SK-N-SH (cell line): ENCODE data around the gene CLMN. TPM values are rescaled to one million over a fixed set of nuclear protein-coding genes. Genes with fewer than 3 reads are reported as not detected.

Experiments
- CTCF ChIA-PET: fragments of 300-600, 350-600 bp; formaldehyde crosslinking; extraction: SDS; loops from one replicate; lab custom pipeline; 2021; lab: Yijun Ruan, JAX
- POLR2A ChIA-PET: fragments of 350-600 bp; sonication (Branson Sonifier 250); formaldehyde crosslinking; extraction: SDS; loops from one replicate; lab custom pipeline; 2020; ENCODE audit warnings: antibody characterized with exemption, inconsistent platforms; lab: Yijun Ruan, JAX
- DNase-seq: peaks from one replicate; pipeline ENCODE4 v3.0.0; 2012
- H2AFZ ChIP-seq: fragments of 200-600 bp; sonication (generic); 2 replicates; pipeline ENCODE4 v1.8.1; 2016; ENCODE audit warnings: antibody characterized with exemption, mild to moderate bottlenecking, low read depth
- H3F3A ChIP-seq: fragments of 200-600 bp; sonication (generic); replicated peaks from 2 replicates; pipeline ENCODE3; 2016; ENCODE audit warnings: antibody characterized with exemption, mild to moderate bottlenecking; ENCODE audit not compliant: insufficient read depth
- H3K27ac ChIP-seq, 2 experiments: fragments of 200-500 bp in 1 of 2; fragments of 200-600 bp in 1 of 2; sonication (Bioruptor generic) in 1 of 2; sonication (generic), shearing (Covaris generic) in 1 of 2; 2 replicates each; pipeline versions ENCODE4 v1.5.1 to v1.6.1; 2014 to 2016; ENCODE audit warnings: low read depth in 2 of 2, inconsistent platforms in 1 of 2, low read length in 1 of 2, mild to moderate bottlenecking in 1 of 2, mixed read lengths in 1 of 2
- H3K27me3 ChIP-seq: fragments of 200-600 bp; sonication (generic), shearing (Covaris generic); 2 replicates; pipeline ENCODE4 v1.6.1; 2016; ENCODE audit warnings: mixed run types; ENCODE audit not compliant: insufficient read depth
- H3K36me3 ChIP-seq, 2 experiments: fragments of 200-500 bp in 1 of 2; fragments of 200-600 bp in 1 of 2; sonication (Bioruptor generic) in 1 of 2; sonication (generic) in 1 of 2; replicated peaks in 1 of 2; 2 replicates each; pipeline versions ENCODE3 to v1.5.1; 2014 to 2016; ENCODE audit warnings: low read length in 1 of 2, mild to moderate bottlenecking in 1 of 2; ENCODE audit not compliant: insufficient read depth in 2 of 2, control insufficient read depth in 1 of 2
- H3K4me1 ChIP-seq, 2 experiments: fragments of 200-500 bp in 1 of 2; fragments of 200-600 bp in 1 of 2; sonication (Bioruptor generic) in 1 of 2; sonication (generic), shearing (Covaris generic) in 1 of 2; 2 replicates each; pipeline versions ENCODE4 v1.5.1 to v1.6.1; 2014 to 2016; ENCODE audit warnings: low read depth in 1 of 2, low read length in 1 of 2, mixed run types in 1 of 2; ENCODE audit not compliant: insufficient read depth in 2 of 2, control insufficient read depth in 1 of 2
- H3K4me2 ChIP-seq: fragments of 200-600 bp; sonication (generic), shearing (Covaris generic); 2 replicates; pipeline ENCODE4 v1.6.1; 2017; ENCODE audit warnings: mixed run types
- H3K4me3 ChIP-seq, 2 experiments: fragments of 200-500 bp in 1 of 2; fragments of 200-600 bp in 1 of 2; sonication (Bioruptor generic) in 1 of 2; sonication (generic), shearing (Covaris generic) in 1 of 2; 2 replicates each; pipeline versions ENCODE4 v1.5.1 to v1.8.1; 2014 to 2016; ENCODE audit warnings: low read depth in 2 of 2, inconsistent platforms in 1 of 2, low read length in 1 of 2, mild to moderate bottlenecking in 1 of 2, mixed read lengths in 1 of 2, moderate library complexity in 1 of 2
- H3K79me2 ChIP-seq: fragments of 200-600 bp; sonication (generic); 2 replicates; pipeline ENCODE4 v1.8.1; 2017; ENCODE audit warnings: mild to moderate bottlenecking; ENCODE audit not compliant: insufficient read depth
- H3K9ac ChIP-seq: fragments of 200-600 bp; sonication (generic); 2 replicates; pipeline ENCODE4 v1.6.1; 2017; ENCODE audit warnings: mixed run types
- H3K9me2 ChIP-seq: fragments of 200-600 bp; sonication (generic); 2 replicates; pipeline ENCODE4 v1.6.1; 2017; ENCODE audit warnings: mixed run types
- H3K9me3 ChIP-seq: fragments of 200-600 bp; sonication (generic); 2 replicates; pipeline ENCODE4 v1.6.1; 2017; ENCODE audit warnings: mixed run types, mild to moderate bottlenecking, moderate library complexity
- H4K20me1 ChIP-seq: fragments of 200-600 bp; sonication (generic); 2 replicates; pipeline ENCODE4 v1.6.1; 2017; ENCODE audit warnings: mild to moderate bottlenecking, mixed run types; ENCODE audit not compliant: insufficient read depth
- IRF3 ChIP-seq: fragments of 150-350 bp; IDR thresholded peaks from 2 replicates; pipeline ENCODE4 v1.6.1; 2016; ENCODE audit warnings: mild to moderate bottlenecking, low read depth, low read length
- NFIC ChIP-seq: IDR thresholded peaks from 2 replicates; pipeline ENCODE4 v1.4.0; 2012; ENCODE audit warnings: borderline replicate concordance
- RCOR1 ChIP-seq: fragments of 150-350 bp; IDR thresholded peaks from 2 replicates; pipeline ENCODE4 v1.6.1; 2017; ENCODE audit warnings: antibody characterized with exemption, low read length
- TAF1 ChIP-seq: IDR thresholded peaks from 2 replicates; pipeline ENCODE4 v1.6.1; 2012; ENCODE audit warnings: low read depth, mild to moderate bottlenecking, low read length, moderate library complexity, borderline replicate concordance
- TCF12 ChIP-seq: IDR thresholded peaks from 2 replicates; pipeline ENCODE4 v1.4.0; 2012
- USF2 ChIP-seq: fragments of 150-350 bp; IDR thresholded peaks from 2 replicates; pipeline ENCODE4 v1.6.1; 2017; ENCODE audit warnings: antibody characterized with exemption, low read length, low read depth, borderline replicate concordance
- YY1 ChIP-seq: IDR thresholded peaks from 2 replicates; pipeline ENCODE4 v1.4.0; 2012; ENCODE audit warnings: low read depth, mild to moderate bottlenecking
- WGBS: methylation state at CpG from one replicate; pipeline ENCODE4 v1.1.6; 2017; ENCODE audit warnings: low lambda C conversion rate; 5-methylcytosine and 5-hydroxymethylcytosine counted together
- polyA plus RNA-seq, 3 experiments: library from polyadenylated mRNA; depleted of rRNA; stranded (reverse); fragments of >200 nt; gene quantifications; 2 replicates each; pipeline ENCODE4 v1.2.3, GENCODE V29; 2012
- TF ChIP-seq, protein P1 (sequence below): IDR thresholded peaks from 2 replicates; pipeline ENCODE4 v1.4.0; 2012; ENCODE audit warnings: low read depth, borderline replicate concordance
- TF ChIP-seq, protein P2 (sequence below): fragments of 200-600 bp; sonication (generic); IDR thresholded peaks from 2 replicates; pipeline ENCODE4 v1.6.1; 2017; ENCODE audit warnings: antibody characterized with exemption, mild to moderate bottlenecking, moderate library complexity

Gene CLMN
- polyA plus RNA-seq, 1 of the 3 experiments (the other 2 are of a cell fraction): 1.4 TPM

DNA sequence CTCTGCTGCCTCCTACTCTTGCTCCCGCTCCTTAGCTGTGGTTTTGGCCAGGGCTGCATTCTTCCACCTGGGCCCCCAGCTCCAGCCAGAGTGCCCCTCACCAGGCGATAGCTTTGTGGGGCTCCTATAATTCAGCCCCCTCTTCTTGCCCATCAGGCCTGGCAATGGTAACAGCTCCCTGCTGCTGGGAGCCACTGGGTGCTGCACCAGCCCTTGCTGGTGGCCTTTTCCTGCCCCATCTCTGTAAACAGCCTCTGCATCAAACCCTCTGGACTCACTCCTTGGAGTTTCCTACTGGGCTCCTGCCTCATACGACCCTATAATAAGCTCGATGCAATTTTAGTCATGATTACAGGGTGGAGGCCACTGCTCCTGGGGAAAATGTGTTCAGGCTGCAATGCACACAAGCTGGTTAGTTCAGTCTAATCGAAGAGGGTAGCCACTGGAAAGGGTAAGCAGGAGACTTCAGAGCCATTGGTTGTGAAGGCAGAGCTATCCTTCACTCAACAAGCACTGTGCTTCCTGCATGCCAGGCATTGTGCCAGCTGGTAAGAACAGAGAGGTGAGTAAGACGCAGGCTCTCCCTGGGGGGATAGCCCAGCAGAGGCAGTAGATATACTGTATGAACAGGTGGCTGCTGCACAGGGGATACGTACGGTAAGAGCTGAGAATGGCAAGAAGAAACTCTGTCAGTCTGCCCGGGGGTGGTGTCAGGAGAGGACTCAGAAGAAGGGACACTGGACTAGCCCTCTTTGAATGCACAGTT, 24.7 kb downstream of the CLMN start:
- no peaks in the 10 kb centered on the region for H4K20me1 ChIP-seq
- TF ChIP-seq, protein P1, sequence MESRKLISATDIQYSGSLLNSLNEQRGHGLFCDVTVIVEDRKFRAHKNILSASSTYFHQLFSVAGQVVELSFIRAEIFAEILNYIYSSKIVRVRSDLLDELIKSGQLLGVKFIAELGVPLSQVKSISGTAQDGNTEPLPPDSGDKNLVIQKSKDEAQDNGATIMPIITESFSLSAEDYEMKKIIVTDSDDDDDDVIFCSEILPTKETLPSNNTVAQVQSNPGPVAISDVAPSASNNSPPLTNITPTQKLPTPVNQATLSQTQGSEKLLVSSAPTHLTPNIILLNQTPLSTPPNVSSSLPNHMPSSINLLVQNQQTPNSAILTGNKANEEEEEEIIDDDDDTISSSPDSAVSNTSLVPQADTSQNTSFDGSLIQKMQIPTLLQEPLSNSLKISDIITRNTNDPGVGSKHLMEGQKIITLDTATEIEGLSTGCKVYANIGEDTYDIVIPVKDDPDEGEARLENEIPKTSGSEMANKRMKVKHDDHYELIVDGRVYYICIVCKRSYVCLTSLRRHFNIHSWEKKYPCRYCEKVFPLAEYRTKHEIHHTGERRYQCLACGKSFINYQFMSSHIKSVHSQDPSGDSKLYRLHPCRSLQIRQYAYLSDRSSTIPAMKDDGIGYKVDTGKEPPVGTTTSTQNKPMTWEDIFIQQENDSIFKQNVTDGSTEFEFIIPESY: no peak
- TF ChIP-seq NFIC: peak; percentile 21; the same call in 1 of the 2 replicates
- H3F3A ChIP-seq: no peaks in the 10 kb centered on the region
- no peak overlapping the region for H2AFZ ChIP-seq
- DNase-seq: no peak
- ChIA-PET POLR2A (no interaction called here), CTCF (no interaction called here)
- peaks cover 9 to 21% of the 10 kb centered on the region in 2 experiments; a peak in 2 of 4 replicates for H3K4me1 ChIP-seq
- H3K4me2 ChIP-seq: no peak overlapping the region
- no peak overlapping the region for H3K4me3 ChIP-seq
- no peaks in the 10 kb centered on the region for H3K27me3 ChIP-seq
- 65% methylated on average over 8 of the region's 9 CpGs for WGBS
- H3K9ac ChIP-seq: no peak overlapping the region
- no peaks in the 10 kb centered on the region for H3K9me2 ChIP-seq
- H3K27ac ChIP-seq: no peak overlapping the region
- no peaks in the 10 kb centered on the region for H3K9me3 ChIP-seq
- H3K79me2 ChIP-seq: no peaks in the 10 kb centered on the region
- no peaks in the 10 kb centered on the region for H3K36me3 ChIP-seq

- DNase-seq: no peak
- H3K9me2 ChIP-seq: no peaks in the 10 kb centered on the region
- WGBS: 96% methylated on average over 7 of the region's 7 CpGs
- no peaks in the 10 kb centered on the region for H3K79me2 ChIP-seq
- ChIA-PET POLR2A (no interaction called here), CTCF (no interaction called here)
- TF ChIP-seq TAF1 (no peak), USF2 (no peak), IRF3 (no peak), YY1 (no peak), RCOR1 (no peak), TCF12 (no peak)
- TF ChIP-seq, protein P2, sequence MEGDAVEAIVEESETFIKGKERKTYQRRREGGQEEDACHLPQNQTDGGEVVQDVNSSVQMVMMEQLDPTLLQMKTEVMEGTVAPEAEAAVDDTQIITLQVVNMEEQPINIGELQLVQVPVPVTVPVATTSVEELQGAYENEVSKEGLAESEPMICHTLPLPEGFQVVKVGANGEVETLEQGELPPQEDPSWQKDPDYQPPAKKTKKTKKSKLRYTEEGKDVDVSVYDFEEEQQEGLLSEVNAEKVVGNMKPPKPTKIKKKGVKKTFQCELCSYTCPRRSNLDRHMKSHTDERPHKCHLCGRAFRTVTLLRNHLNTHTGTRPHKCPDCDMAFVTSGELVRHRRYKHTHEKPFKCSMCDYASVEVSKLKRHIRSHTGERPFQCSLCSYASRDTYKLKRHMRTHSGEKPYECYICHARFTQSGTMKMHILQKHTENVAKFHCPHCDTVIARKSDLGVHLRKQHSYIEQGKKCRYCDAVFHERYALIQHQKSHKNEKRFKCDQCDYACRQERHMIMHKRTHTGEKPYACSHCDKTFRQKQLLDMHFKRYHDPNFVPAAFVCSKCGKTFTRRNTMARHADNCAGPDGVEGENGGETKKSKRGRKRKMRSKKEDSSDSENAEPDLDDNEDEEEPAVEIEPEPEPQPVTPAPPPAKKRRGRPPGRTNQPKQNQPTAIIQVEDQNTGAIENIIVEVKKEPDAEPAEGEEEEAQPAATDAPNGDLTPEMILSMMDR: no peak
- H3K4me2 ChIP-seq: no peak overlapping the region
- no peak overlapping the region for H3K9ac ChIP-seq
- no peak overlapping the region for H2AFZ ChIP-seq
- no peak overlapping the region for H3K4me3 ChIP-seq
- H3K27me3 ChIP-seq: no peaks in the 10 kb centered on the region
- no peaks in the 10 kb centered on the region for H3K9me3 ChIP-seq
- H4K20me1 ChIP-seq: no peaks in the 10 kb centered on the region
- H3F3A ChIP-seq: no peaks in the 10 kb centered on the region
- H3K36me3 ChIP-seq: no peaks in the 10 kb centered on the region
- H3K4me1 ChIP-seq: peaks cover 9 to 21% of the 10 kb centered on the region in 2 experiments; a peak in 2 of 4 replicates
- H3K27ac ChIP-seq: no peak overlapping the region
Observed at GRCh38 chr14:95294320-95294719, 25.4 kb downstream of the CLMN start.
